ENCODE measurements around the gene ALOX15B.

The ALOX15B gene

DNA sequence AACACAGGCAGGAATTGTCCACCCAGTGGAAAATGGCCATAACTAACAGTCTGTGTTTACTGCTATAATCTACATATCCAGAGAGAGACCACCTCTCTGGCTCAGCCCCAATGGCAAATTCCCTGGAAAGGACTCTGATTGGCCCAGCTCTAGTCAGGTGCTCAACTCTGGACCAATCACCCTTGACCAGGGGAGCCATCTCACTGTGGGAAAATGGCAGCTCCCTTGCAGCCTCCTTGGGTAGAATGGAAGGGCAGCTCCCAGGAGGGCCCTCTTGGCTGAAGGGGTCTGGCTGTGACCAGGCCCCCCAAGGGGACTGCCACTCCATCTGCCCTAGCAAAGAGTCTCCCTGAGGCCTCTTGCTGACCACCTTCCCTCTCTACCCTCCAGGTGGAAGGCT, 3.1 kb downstream of the ALOX15B start:
- DNase-seq = no peak
- no peak for TF ChIP-seq GATA1 (IDR thresholded peaks at IDR 0.05; ENCODE audit: low read depth, low read length)
- TF ChIP-seq POLR2A (IDR thresholded peaks at IDR 0.05; ENCODE audit: low read length) = no peak

DNA sequence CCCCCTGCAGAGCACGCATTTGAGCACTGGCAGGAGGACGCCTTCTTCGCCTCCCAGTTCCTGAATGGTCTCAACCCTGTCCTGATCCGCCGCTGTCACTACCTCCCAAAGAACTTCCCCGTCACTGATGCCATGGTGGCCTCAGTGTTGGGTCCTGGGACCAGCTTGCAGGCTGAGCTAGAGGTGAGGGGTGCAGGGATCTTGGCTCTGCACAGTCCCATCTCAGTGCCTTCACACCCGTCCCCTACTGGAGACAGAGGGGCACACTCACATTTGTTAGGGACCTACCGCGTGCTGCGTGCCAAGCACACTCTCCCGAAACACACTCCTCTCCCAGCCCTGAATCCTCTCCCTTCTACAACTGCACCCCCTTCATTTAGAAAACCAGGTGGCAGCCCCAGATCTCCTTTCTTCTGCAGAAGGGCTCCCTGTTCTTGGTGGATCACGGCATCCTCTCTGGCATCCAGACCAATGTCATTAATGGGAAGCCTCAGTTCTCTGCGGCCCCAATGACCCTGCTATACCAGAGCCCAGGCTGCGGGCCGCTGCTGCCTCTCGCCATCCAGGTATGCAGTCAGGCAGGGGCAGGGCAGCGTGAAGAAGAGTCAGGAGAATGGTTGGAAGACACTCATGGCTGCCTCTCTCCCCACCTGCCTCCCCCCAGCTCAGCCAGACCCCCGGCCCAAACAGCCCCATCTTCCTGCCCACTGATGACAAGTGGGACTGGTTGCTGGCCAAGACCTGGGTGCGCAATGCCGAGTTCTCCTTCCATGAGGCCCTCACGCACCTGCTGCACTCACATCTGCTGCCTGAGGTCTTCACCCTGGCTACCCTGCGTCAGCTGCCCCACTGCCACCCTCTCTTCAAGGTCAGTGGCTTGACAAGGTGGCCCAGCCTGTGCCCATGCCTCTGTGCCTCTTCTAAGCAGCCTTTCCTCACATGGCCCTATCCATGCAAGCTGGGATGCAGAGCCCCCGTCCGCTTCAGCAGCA, 6.3 kb downstream of the ALOX15B start:
- TF ChIP-seq POLR2A (IDR thresholded peaks at IDR 0.05; ENCODE audit: low read length) = no peak
- TF ChIP-seq GATA1 (IDR thresholded peaks at IDR 0.05; ENCODE audit: low read depth, low read length) = no peak
- no peak for DNase-seq

DNA sequence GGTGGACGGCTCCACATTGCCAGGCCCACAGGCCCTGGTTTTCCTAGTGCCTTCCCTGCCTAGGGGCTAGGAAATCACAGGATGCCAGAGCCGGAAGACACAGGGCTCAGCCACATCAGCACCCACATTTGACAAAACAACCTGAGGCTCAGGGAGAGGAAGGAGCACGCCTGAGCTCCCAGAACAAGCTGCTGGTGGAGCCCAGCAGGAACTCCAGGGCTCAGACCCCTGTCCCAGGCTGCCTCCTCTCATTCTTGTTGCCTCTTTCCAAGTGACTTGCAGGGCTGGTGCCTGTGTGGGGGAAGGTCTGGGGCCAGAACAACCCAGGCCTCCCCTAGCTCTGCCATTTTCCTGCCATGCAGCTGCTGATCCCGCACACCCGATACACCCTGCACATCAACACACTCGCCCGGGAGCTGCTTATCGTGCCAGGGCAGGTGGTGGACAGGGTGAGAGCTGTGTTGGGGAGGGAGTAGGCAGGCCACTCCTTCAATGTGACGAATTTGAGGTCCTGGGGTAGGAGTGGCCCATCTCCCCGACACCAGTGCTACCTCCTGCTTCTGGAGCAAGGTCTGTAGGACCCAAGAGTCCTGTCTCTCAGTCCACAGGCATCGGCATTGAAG, 7.6 kb downstream of the ALOX15B start:
- TF ChIP-seq POLR2A (IDR thresholded peaks at IDR 0.05; ENCODE audit: low read length) (no peak), GATA1 (IDR thresholded peaks at IDR 0.05; ENCODE audit: low read depth, low read length) (no peak)
- DNase-seq = no peak

DNA sequence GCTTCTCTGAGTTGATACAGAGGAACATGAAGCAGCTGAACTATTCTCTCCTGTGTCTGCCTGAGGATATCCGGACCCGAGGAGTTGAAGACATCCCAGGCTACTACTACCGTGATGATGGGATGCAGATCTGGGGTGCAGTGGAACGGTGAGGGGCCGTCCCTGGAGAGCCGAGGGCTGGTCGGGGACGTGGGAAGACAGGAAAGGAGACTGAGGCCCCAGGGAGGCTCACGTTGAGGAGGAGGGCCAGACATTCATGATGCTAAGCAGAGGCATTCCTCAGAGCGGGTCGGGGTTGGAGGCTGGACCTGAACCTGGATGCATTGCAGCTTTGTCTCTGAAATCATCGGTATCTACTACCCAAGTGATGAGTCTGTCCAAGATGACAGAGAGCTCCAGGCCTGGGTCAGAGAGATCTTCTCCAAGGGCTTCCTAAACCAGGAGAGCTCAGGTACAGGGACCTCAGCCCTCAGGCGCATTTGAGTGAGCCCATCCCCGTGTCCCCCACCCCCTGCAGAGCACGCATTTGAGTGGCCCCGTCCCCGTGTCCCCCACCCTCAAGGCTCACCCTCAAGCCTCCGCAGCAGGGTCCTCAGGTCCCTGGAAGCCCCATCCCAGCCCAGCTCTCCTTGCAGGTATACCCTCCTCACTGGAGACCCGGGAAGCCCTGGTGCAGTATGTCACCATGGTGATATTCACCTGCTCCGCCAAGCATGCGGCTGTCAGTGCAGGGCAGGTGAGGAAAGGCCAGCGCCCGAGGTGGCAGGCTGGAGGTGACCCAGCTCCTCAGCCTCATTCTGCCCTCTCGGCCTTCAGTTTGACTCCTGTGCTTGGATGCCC, 8.3 kb downstream of the ALOX15B start:
- TF ChIP-seq GATA1 (IDR thresholded peaks at IDR 0.05; ENCODE audit: low read depth, low read length) (no peak), POLR2A (IDR thresholded peaks at IDR 0.05; ENCODE audit: low read length) (no peak)

DNA sequence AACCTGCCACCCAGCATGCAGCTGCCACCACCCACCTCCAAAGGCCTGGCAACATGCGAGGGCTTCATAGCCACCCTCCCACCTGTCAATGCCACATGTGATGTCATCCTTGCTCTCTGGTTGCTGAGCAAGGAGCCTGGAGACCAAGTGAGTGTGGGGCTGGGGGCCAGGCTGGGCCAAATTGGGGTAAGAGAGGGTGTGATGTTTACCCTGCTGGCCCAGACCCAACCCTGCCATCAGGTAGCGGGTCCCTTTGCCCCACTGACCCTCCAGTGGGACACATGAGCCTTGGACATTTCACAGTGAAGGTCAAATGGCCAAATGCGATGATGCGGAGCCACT, 8.9 kb downstream of the ALOX15B start:
- TF ChIP-seq GATA1 (IDR thresholded peaks at IDR 0.05; ENCODE audit: low read depth, low read length) (no peak), POLR2A (IDR thresholded peaks at IDR 0.05; ENCODE audit: low read length) (no peak)
- DNase-seq = no peak

More for the DNA sequence above, 8.3 kb downstream of the ALOX15B start:
- DNase-seq = no peak

DNA sequence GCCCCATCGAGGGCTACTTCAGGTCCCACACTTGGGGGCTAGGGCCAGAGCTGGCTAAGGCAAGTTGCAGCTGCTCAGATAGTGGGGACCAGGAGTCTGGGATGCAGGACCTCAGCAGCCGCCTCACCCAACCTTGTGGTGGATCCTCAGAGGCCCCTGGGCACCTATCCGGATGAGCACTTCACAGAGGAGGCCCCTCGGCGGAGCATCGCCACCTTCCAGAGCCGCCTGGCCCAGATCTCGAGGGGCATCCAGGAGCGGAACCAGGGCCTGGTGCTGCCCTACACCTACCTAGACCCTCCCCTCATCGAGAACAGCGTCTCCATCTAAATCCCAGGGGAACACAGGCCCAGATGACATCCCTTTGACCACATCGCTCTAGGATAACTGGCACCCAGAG, 9.4 kb downstream of the ALOX15B start:
- DNase-seq = no peak
- no peak for TF ChIP-seq POLR2A (IDR thresholded peaks at IDR 0.05; ENCODE audit: low read length)
- no peak for TF ChIP-seq GATA1 (IDR thresholded peaks at IDR 0.05; ENCODE audit: low read depth, low read length)

DNA sequence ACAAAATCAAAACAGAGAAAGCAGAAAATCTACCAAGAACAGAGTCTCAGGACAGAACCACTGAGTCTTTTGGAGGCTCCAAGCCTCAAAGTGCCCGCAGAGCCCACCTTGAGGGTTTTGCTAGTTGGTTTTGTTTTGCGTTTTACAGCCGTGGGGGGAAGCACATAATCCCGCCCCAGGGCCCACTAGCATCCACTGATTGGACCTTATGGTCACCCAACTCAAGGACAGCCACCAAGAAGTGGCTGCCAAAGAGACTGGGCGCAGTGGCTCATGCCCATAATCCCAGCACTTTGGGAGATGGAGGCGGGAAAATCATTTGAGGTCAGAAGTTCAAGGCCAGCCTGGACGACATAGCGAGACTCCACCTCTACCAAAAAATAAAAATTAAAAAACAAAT, 9.9 kb downstream of the ALOX15B start:
- TF ChIP-seq POLR2A (IDR thresholded peaks at IDR 0.05; ENCODE audit: low read length) (no peak), GATA1 (IDR thresholded peaks at IDR 0.05; ENCODE audit: low read depth, low read length) (no peak)
- DNase-seq = no peak

DNA sequence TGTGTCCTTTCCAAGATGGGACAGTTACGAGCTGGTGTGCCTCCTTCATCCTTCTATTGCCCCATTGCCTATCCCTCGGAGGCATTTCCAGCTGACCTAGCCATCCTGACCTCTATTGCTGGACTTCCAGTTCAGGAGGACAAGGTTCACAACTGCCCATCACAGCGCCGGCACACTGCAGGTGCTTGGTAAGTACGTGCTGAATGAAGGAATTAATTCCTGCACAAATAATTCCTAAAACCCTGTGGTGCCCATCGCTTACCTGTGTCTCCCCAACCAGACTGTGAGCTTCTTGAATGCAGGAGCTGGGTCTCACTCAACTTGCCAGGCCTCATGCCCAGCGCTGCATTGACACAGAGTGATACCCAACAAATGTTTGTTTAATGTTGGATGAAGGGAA, 13.0 kb downstream of the ALOX15B start:
- TF ChIP-seq POLR2A (IDR thresholded peaks at IDR 0.05; ENCODE audit: low read length) (no peak), GATA1 (IDR thresholded peaks at IDR 0.05; ENCODE audit: low read depth, low read length) (no peak)

DNA sequence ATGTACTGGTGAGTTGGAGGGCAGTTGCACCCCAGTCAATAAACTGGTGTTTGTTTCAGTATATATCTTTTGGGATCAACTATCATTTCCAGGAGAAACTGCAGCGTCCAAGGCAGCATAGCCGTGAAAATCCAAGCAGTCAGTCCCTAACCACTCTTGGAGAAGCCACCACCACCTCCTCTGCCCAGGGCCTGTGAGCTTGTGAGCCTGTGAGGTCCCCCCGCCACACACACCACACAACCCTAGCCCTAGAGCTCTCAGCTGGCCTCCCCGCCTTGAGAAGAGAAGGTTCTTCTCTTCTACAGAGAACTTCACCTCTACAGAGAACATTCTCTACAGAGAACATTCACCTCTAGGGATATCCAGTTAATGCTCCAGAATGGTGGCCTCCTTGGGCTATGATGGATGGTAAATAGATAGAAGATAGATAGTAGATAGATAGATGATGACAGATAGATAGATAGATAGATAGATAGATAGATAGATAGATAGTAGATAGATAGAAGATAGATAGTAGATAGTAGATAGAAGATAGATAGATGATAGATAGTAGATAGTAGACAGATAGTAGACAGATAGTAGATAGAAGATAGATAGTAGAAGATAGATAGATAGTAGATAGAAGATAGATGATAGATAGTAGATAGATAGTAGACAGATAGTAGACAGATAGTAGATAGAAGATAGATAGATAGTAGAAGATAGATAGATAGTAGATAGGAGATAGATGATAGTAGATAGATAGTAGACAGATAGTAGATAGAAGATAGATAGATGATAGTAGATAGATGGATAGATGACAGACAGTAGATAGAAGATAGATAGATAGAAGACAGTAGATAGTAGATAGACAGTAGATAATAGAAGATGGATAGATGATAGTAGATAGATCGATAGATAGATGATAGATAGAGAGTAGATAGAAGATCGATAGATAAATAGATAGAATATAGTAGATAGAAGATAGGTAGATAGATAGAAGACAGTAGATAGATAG, 13.7 kb downstream of the ALOX15B start:
- TF ChIP-seq POLR2A (IDR thresholded peaks at IDR 0.05; ENCODE audit: low read length) (no peak), GATA1 (IDR thresholded peaks at IDR 0.05; ENCODE audit: low read depth, low read length) (no peak)
- peak in 1 of 2 experiments; percentile 21 for DNase-seq

More for the DNA sequence above, 13.0 kb downstream of the ALOX15B start:
- DNase-seq = no peak

DNA sequence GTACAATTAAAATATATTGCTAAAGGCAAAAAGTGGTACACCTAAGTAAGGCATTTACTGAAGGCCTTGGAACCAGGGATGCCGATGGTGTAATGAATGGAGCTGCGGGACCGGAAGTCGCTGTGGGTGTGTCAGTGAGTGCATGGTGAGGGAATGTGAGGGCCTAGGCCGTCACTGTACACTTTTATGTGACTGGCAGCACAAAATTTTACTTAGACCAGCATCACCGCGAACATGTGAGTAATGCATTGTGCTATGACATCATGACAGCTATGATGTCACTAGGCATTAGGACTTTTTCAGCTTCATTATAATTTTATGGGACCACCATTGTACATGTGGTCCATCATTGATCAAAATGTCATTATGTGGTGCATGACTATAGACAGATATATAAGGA, 14.7 kb downstream of the ALOX15B start:
- peak; percentile 22 to 34 for DNase-seq
- TF ChIP-seq GATA1 (IDR thresholded peaks at IDR 0.05; ENCODE audit: low read depth, low read length) (no peak), POLR2A (IDR thresholded peaks at IDR 0.05; ENCODE audit: low read length) (no peak)

DNA sequence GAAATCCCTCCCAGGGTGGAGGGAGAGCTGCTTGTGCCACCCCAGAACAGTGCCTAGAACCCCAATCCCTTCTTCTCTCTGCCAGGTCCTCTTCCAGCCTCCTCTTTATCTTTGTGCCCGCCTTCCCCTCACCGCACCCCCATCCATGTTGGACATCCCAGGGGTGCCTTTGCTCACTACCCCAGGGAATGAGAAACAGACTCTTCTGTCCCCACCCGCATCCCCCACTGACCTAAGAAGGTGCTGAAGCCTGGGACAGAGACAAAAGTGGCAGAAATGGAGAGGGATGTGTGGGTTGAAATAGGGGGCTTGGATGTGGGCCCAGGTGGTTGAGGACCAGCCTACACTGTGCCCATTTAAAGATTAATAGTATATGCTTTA, 17.0 kb downstream of the ALOX15B start:
- TF ChIP-seq POLR2A (IDR thresholded peaks at IDR 0.05; ENCODE audit: low read length) (no peak), GATA1 (IDR thresholded peaks at IDR 0.05; ENCODE audit: low read depth, low read length) (no peak)
- no peak for DNase-seq

DNA sequence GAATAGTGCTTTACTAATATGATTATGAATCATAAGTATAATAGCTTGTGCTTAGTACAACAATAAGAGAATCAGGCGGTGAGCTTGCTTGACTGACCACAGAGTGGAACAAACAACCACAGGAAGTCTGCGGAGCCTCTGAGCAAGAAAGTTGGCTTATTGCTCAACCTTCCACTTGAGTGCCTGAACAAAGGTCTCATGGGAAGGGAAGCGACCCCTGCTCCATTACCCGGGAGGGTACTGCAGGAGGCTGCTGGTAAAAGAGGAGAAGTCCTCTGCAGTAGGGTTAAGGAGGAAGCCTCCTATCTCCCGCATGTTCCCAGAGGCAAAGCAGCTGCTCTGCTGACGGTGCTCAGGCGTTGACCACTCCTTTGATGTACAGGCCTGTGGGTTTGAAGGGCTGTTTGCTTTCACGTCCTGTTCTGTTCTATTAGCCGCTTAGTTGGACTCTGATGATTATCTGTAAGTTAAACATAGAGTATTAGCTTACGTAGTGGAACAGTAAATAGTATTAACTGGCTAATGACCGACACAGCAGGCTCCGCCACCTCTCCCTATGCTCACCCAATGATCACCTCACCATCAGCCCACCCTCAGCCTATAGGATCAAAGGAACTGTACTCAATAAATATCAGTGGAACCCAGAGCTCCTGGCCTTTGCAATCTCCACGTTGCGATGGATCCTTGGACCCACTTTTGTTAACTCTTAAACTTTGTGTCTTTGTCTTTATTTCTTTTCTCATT, 17.5 kb downstream of the ALOX15B start:
- DNase-seq = no peak
- no peak for TF ChIP-seq GATA1 (IDR thresholded peaks at IDR 0.05; ENCODE audit: low read depth, low read length)
- TF ChIP-seq POLR2A (IDR thresholded peaks at IDR 0.05; ENCODE audit: low read length) = peak; percentile 0

Data from erythroblast (primary cell).